Mesendoderm (in vitro differentiated cells): ENCODE measurements around the gene SPACA5.

Source experiments
- DNase-seq: peaks from one replicate; pipeline ENCODE4 v3.0.0; 2013
- H2AK5ac ChIP-seq: 2 replicates; pipeline ENCODE4 v1.6.1; 2013; ENCODE audit warnings: low read length, inconsistent platforms
- H2BK120ac ChIP-seq: 2 replicates; pipeline ENCODE4 v1.6.1; 2013; ENCODE audit warnings: low read depth, mild to moderate bottlenecking, low read length, moderate library complexity, mixed read lengths
- H2BK15ac ChIP-seq: replicated peaks from 2 replicates; pipeline ENCODE4 v1.6.1; 2013; ENCODE audit warnings: low read depth, mild to moderate bottlenecking, moderate library complexity
- H2BK5ac ChIP-seq: 2 replicates; pipeline ENCODE4 v1.6.1; 2013; ENCODE audit warnings: low read length, inconsistent platforms
- H3K18ac ChIP-seq: 2 replicates; pipeline ENCODE4 v1.6.1; 2013; ENCODE audit warnings: mild to moderate bottlenecking, low read length, mixed read lengths
- H3K23ac ChIP-seq: one replicate; pipeline ENCODE4 v1.6.1; 2013; ENCODE audit warnings: low read length
- H3K27ac ChIP-seq: 2 replicates; pipeline ENCODE4 v1.5.1; 2013; ENCODE audit warnings: low read depth, mild to moderate bottlenecking, inconsistent platforms, low read length, moderate library complexity
- H3K27me3 ChIP-seq: 2 replicates; pipeline ENCODE4 v1.6.1; 2013; ENCODE audit warnings: low read length, control low read depth, mild to moderate bottlenecking, inconsistent platforms; ENCODE audit not compliant: insufficient read depth, poor library complexity
- H3K36me3 ChIP-seq: 2 replicates; pipeline ENCODE4 v1.6.1; 2013; ENCODE audit warnings: low read length, inconsistent platforms; ENCODE audit not compliant: control insufficient read depth, insufficient read depth
- H3K4ac ChIP-seq: one replicate; pipeline ENCODE4 v1.6.1; 2013; ENCODE audit warnings: low read depth, mild to moderate bottlenecking, low read length, moderate library complexity
- H3K4me1 ChIP-seq: 2 replicates; pipeline ENCODE4 v1.6.1; 2013; ENCODE audit warnings: low read depth, low read length, inconsistent platforms; ENCODE audit not compliant: control insufficient read depth
- H3K4me2 ChIP-seq: 2 replicates; pipeline ENCODE4 v1.6.1; 2013; ENCODE audit warnings: low read length
- H3K4me3 ChIP-seq: 2 replicates; pipeline ENCODE4 v1.5.1; 2013; ENCODE audit warnings: mild to moderate bottlenecking, low read length
- H3K56ac ChIP-seq: one replicate; pipeline ENCODE4 v1.6.1; 2013; ENCODE audit warnings: low read length
- H3K79me1 ChIP-seq: 2 replicates; pipeline ENCODE4 v1.6.1; 2013; ENCODE audit warnings: low read length, inconsistent platforms
- H3K79me2 ChIP-seq: 2 replicates; pipeline ENCODE4 v1.6.1; 2013; ENCODE audit warnings: mild to moderate bottlenecking, low read length; ENCODE audit not compliant: control insufficient read depth, insufficient read depth
- H3K9ac ChIP-seq: 2 replicates; pipeline ENCODE4 v1.6.1; 2013; ENCODE audit warnings: low read length, inconsistent platforms
- H4K5ac ChIP-seq: one replicate; pipeline ENCODE4 v1.6.1; 2013; ENCODE audit warnings: low read length
- H4K8ac ChIP-seq: one replicate; pipeline ENCODE4 v1.6.1; 2013; ENCODE audit warnings: low read depth, mild to moderate bottlenecking, control low read depth, low read length, moderate library complexity
- WGBS: extraction: QIAGEN DNeasy Blood & Tissue Kit; methylation state at CpG from one replicate; pipeline ENCODE4 v1.1.7; 2013; ENCODE audit warnings: low lambda C conversion rate, missing lambda C conversion rate; ENCODE audit not compliant: insufficient coverage; ENCODE audit errors: extremely low coverage; 5-methylcytosine and 5-hydroxymethylcytosine counted together

The SPACA5 gene

GRCh38 chrX:47973235-47973634 lies 33.6 kb upstream of the SPACA5 start:
- Histone ChIP-seq H3K4ac (no peak overlapping the region), H2BK5ac (no peak overlapping the region), H2BK120ac (no peak overlapping the region), H2BK15ac (no peak overlapping the region), H3K79me2 (no peaks in the 10 kb centered on the region), H3K56ac (no peak overlapping the region), H2AK5ac (no peak overlapping the region), H3K18ac (no peak overlapping the region), H3K36me3 (no peaks in the 10 kb centered on the region), H3K27me3 (no peaks in the 10 kb centered on the region), H3K23ac (no peak overlapping the region), H3K4me1 (no peaks in the 10 kb centered on the region), H3K79me1 (no peaks in the 10 kb centered on the region), H3K27ac (no peak overlapping the region), H4K5ac (no peak overlapping the region), H3K4me2 (no peak overlapping the region), H4K8ac (no peak overlapping the region), H3K4me3 (no peak overlapping the region), H3K9ac (no peak overlapping the region)
- no peak for DNase-seq
- no CpG with 5 or more reads among the region's 3 CpGs for WGBS

DNA sequence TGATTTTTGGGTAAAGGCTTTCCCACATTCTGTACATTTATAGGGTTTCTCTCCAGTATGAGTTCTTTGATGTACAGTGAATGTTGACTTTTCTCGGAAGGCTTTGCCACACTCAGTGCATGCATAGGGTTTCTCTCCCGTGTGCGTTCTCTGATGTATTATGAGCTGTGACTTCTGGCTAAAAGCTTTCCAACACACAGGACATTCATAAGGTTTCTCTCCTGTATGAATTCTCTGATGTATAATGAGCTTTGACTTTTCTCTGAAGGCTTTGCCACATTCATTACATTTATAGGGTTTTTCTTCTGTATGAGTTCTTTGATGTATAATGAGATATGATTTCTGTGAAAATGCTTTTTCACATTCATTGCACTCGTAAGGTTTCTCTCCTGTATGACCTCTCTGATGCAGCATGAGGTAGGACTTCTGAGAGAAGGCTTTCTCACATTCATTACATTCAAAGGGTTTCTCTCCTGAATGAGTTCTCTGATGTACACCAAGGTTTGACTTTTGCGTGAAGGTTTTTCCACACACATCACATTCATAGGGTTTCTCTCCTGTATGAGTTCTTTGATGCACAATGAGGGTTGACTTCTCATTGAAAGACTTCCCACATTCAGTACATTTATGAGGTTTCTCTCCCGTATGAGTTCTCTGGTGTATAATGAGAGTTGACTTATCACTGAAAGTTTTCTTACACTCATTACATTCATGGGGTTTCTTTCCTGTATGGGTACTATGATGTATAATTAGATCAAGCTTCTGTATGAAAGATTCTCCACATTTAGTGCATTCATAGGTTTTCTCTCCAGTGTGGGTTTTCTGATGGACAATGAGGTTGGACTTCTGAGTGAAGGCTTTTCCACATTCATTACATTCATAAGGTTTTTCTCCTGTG lies 30.3 kb upstream of the SPACA5 start:
- no peak overlapping the region for H3K4me3 ChIP-seq
- no peak overlapping the region for H4K8ac ChIP-seq
- H3K4ac ChIP-seq = no peak overlapping the region
- H3K9ac ChIP-seq = no peak overlapping the region
- no peak overlapping the region for H3K27ac ChIP-seq
- DNase-seq = no peak
- no peak overlapping the region for H3K18ac ChIP-seq
- no peak overlapping the region for H2AK5ac ChIP-seq
- H3K23ac ChIP-seq = no peak overlapping the region
- no peak overlapping the region for H3K4me2 ChIP-seq
- H3K4me1 ChIP-seq = no peaks in the 10 kb centered on the region
- H3K79me1 ChIP-seq = no peaks in the 10 kb centered on the region
- H3K36me3 ChIP-seq = no peaks in the 10 kb centered on the region
- no peak overlapping the region for H2BK120ac ChIP-seq
- H3K56ac ChIP-seq = no peak overlapping the region
- no peak overlapping the region for H2BK15ac ChIP-seq
- no CpG with 5 or more reads among the region's 6 CpGs for WGBS
- no peak overlapping the region for H2BK5ac ChIP-seq
- no peak overlapping the region for H4K5ac ChIP-seq
- no peaks in the 10 kb centered on the region for H3K27me3 ChIP-seq
- no peaks in the 10 kb centered on the region for H3K79me2 ChIP-seq

DNA sequence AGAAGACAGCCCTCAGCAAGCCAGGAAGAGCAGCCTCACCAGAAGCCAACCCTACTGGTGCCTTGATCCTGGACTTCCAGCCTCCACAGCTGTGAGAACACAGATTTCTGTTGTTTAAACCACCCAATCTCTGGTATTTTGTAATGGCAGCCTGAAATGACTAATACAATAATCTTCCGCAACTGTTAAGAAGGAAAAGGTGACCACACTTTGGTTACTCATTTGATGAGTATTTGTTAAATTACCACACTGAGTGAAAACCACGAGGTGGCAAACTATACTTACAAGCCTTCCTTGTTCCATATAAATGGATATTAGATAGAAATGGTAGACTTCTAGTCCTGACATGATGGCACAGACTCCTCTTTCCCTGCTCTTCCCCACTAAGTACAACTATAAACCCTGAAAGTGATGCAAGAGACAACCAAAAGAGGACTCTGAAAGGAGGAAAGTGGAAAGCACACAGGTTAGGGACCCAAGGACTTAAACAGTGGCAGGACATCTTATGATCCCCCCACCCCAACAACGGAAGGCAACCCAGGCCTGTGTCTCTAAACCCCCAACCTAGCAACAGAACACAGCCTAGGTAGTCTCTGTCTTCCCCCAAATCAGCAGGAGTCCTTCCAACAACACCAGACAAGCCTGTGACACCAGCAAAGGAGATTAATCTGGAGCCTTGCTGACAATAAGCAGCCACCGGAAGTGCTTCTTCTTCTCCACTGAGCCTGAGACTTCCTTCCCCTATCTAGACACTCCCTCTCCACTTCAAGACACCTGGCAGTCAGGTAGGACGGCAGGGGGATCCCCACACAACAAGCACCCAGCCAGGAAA lies 15.3 kb upstream of the SPACA5 start:
- no peak overlapping the region for H2BK120ac ChIP-seq
- no peaks in the 10 kb centered on the region for H3K27me3 ChIP-seq
- no peaks in the 10 kb centered on the region for H3K79me2 ChIP-seq
- H3K4ac ChIP-seq = no peak overlapping the region
- no peak overlapping the region for H3K4me2 ChIP-seq
- no peak overlapping the region for H4K8ac ChIP-seq
- H3K23ac ChIP-seq = no peak overlapping the region
- no peak overlapping the region for H3K27ac ChIP-seq
- H2AK5ac ChIP-seq = no peak overlapping the region
- no peaks in the 10 kb centered on the region for H3K79me1 ChIP-seq
- H3K4me1 ChIP-seq = no peaks in the 10 kb centered on the region
- no peak overlapping the region for H3K4me3 ChIP-seq
- H2BK5ac ChIP-seq = no peak overlapping the region
- no peak overlapping the region for H3K56ac ChIP-seq
- no peak overlapping the region for H2BK15ac ChIP-seq
- no peak overlapping the region for H3K9ac ChIP-seq
- DNase-seq = no peak
- H3K18ac ChIP-seq = no peak overlapping the region
- H4K5ac ChIP-seq = no peak overlapping the region
- no CpG with 5 or more reads among the region's 5 CpGs for WGBS
- H3K36me3 ChIP-seq = no peaks in the 10 kb centered on the region

- Histone ChIP-seq H2AK5ac (no peak overlapping the region), H3K79me1 (no peaks in the 10 kb centered on the region), H4K5ac (no peak overlapping the region), H3K27ac (no peak overlapping the region), H3K79me2 (no peaks in the 10 kb centered on the region), H3K9ac (no peak overlapping the region), H3K23ac (no peak overlapping the region), H2BK15ac (no peak overlapping the region), H3K4me3 (no peak overlapping the region), H2BK5ac (no peak overlapping the region), H3K56ac (no peak overlapping the region), H3K4ac (no peak overlapping the region), H2BK120ac (no peak overlapping the region), H3K4me1 (no peaks in the 10 kb centered on the region), H3K4me2 (no peak overlapping the region), H3K18ac (no peak overlapping the region), H3K36me3 (no peaks in the 10 kb centered on the region), H4K8ac (no peak overlapping the region), H3K27me3 (no peaks in the 10 kb centered on the region)
- DNase-seq = no peak
- WGBS = no CpG with 5 or more reads among the region's 1 CpG
Observed at GRCh38 chrX:47992095-47992380, 14.8 kb upstream of the SPACA5 start.

- no peak overlapping the region for H2BK120ac ChIP-seq
- no peak overlapping the region for H3K56ac ChIP-seq
- H4K8ac ChIP-seq = no peak overlapping the region
- no peaks in the 10 kb centered on the region for H3K79me1 ChIP-seq
- H3K4me1 ChIP-seq = no peaks in the 10 kb centered on the region
- no peak overlapping the region for H3K23ac ChIP-seq
- H3K18ac ChIP-seq = no peak overlapping the region
- no peaks in the 10 kb centered on the region for H3K79me2 ChIP-seq
- no peak overlapping the region for H2AK5ac ChIP-seq
- no peak overlapping the region for H3K9ac ChIP-seq
- no CpG with 5 or more reads among the region's 2 CpGs for WGBS
- no peak overlapping the region for H3K27ac ChIP-seq
- no peak overlapping the region for H3K4me3 ChIP-seq
- H3K4me2 ChIP-seq = no peak overlapping the region
- H3K4ac ChIP-seq = no peak overlapping the region
- H2BK5ac ChIP-seq = no peak overlapping the region
- no peak for DNase-seq
- H3K36me3 ChIP-seq = no peaks in the 10 kb centered on the region
- no peak overlapping the region for H2BK15ac ChIP-seq
- H4K5ac ChIP-seq = no peak overlapping the region
- H3K27me3 ChIP-seq = no peaks in the 10 kb centered on the region
Observed at GRCh38 chrX:47992669-47993068, 14.1 kb upstream of the SPACA5 start.
